ENCODE measurements around the gene TMEM141.

DNA sequence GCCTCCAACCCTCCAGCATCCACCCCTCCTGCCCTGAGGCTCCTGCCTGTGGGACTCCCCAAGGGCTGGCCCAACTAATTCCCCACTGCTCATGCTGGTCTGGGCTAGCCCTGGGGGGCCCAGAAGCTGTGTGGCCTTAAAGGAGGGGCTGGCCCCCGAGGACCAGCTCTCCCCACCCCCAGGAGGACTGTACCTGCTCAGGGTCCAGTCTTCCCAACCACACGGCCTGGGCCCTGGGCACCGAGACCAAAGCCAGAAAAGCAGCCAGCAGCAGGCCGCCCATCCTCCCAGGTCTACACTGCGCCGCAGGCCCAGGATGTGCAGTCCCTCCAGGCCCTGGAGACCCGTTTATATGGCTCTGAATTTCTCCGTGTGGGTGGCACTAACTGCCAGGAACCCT is 42.9 kb upstream of the TMEM141 start, which contains the start of gene LCN6:
- TF ChIP-seq, protein P1, sequence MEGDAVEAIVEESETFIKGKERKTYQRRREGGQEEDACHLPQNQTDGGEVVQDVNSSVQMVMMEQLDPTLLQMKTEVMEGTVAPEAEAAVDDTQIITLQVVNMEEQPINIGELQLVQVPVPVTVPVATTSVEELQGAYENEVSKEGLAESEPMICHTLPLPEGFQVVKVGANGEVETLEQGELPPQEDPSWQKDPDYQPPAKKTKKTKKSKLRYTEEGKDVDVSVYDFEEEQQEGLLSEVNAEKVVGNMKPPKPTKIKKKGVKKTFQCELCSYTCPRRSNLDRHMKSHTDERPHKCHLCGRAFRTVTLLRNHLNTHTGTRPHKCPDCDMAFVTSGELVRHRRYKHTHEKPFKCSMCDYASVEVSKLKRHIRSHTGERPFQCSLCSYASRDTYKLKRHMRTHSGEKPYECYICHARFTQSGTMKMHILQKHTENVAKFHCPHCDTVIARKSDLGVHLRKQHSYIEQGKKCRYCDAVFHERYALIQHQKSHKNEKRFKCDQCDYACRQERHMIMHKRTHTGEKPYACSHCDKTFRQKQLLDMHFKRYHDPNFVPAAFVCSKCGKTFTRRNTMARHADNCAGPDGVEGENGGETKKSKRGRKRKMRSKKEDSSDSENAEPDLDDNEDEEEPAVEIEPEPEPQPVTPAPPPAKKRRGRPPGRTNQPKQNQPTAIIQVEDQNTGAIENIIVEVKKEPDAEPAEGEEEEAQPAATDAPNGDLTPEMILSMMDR (IDR thresholded peaks at IDR 0.05): no peak
- TF ChIP-seq POLR2A (IDR thresholded peaks at IDR 0.05): no peak

All from thyroid gland (tissue), 4 donors.